NCI-H69 (cell line): ENCODE results near the gene WSCD1.

Source experiments
- DNase-seq: peaks from one replicate; lab custom pipeline; 2025; lab: John Stamatoyannopoulos, UW

WSCD1 gene

DNA sequence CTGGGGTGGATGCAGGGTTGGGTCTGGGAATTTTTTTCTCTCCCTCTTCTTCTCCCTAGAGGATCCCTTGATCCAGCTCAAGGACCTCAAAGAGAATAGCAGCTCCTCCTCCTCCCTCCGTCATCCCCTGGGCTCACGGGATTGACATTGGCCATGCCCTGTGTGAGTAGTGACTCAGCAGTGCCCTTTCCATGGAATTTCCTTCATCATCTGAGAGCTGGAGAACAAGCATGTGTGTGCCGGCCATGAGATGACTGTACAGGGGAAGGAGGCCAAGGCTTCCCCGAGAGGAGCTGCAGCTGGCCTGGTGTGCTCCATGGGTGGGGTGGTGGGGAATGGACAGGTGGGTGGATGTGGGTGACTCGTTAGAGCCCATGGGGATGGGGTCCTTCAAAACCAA, 8.9 kb upstream of the WSCD1 start:
- no peak for DNase-seq

- peak; percentile 82 for DNase-seq
Measured at GRCh38 chr17:6064868-6065267, 5.3 kb upstream of the WSCD1 start.

GRCh38 chr17:6065351-6065750, 4.8 kb upstream of the WSCD1 start:
- no peak for DNase-seq

DNA sequence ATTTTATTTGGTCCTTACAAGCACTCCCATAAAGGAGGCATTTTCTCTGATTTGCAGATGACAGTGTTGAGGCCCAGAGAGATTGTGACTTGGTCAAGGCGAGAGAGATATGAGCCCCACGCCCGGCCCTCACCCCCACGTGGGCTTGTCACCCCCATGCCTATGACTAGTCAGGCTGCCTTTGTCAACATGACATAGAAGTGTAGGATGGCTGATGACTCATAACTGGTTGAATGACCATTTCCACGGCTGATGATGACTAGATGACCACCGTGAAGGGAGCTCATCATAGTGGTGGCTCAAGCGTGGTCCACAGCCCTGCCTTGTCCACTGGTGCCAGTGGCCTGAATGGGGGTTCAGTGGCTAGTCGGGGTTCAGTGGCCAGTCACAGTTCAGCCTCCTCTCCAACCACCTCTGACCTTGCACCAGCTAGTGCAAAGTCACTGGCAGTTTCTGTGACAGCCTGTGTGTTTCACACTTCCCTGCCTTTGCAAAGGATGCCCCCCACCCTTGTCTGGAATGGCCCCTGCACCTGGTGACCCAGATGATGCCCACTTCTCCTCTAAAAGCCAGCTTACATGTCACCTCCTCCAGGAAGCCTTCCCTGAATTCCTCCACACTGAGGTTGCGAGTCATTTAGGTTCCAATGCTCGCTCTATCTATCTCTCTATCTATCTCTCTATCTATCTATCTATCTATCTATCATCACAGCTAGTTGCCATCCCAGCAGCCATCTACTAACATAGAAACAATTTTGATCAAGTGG, 3.8 kb upstream of the WSCD1 start:
- DNase-seq, result no peak

- no peak for DNase-seq
Measured at GRCh38 chr17:6067060-6067459, 3.1 kb upstream of the WSCD1 start.

- peak; percentile 54 for DNase-seq
Measured at GRCh38 chr17:6070430-6070912, 292 bp downstream of the WSCD1 start.

DNA sequence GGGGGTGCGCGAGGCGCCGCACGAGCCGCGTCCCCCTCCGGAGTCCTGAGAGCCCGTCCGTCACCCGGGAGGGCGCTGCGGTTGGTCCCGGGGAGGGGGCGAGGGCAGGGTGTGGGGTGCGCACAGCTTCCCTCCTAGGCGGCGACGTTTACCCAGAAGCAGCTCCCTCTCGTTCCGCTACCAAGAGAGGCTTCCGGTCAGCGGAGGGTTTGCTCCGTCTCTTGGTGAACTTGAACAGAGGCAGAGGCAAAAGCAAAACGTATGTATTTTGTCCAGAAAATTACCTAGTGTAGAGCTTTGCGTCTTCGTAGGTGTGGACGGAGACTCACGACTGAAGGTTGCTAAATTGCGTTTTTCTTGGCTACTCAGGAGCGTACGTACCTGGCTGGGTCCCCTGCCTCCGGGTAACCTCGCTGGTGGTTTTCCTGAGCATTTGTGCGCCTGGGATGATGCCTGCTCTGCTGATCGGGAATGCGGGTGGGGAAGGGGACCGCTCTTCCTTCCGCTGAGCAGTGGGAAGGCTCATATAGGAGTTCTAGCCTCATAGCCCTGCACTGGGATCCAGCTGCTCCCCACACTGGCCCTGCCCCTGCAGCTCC, 833 bp downstream of the WSCD1 start:
- DNase-seq, result peak; percentile 60

DNA sequence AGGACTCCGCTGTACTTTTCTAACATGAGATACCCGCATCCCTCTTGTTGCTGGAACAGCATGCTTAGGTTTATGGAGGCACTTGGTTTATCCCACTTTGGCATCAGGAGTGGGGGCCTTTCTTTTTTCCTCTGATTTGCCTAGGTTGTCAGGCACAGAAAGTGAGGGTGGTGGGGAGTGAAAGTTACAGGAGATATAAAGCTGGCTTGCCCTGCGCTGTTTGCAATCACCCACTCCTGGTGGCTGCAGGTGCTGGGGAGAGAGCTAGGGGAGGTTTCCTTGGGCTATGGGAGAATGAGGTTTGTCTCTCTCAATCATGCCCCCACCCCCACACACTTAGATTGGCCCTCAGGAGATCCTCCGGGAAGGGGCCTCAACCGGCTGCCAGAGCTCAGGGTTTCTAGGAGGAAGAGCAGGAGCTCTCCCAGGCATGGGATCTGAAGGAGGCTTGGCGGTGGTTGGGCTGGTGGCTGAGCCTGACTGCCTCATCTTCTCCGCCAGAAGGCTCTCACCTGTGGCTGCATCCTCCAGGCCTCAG, 1.4 kb downstream of the WSCD1 start:
- DNase-seq, result no peak

DNA sequence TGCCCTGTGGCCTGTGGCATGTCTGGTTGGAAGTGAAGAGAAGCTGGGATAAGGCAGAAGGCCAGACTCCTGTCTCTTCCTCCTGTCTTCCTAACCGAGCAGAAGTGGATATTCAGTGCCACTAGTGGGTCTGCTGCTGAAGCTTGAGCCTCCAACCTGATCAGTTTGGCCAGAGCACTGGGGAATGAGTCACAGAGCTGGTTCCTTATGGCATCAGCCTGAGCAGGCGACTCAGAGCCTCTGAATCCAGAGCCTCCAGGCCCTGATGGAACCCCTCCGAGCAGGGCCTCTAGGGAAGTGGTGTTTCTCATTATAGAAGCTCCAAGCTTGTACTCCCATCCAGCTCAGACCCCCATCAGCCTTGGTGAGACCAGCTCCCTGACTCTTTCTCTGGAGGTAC, 2.0 kb downstream of the WSCD1 start:
- DNase-seq, result no peak

- no peak for DNase-seq
Measured at GRCh38 chr17:6072611-6073010, 2.4 kb downstream of the WSCD1 start.

- DNase-seq, result no peak
Measured at GRCh38 chr17:6073620-6074019, 3.4 kb downstream of the WSCD1 start.

DNA sequence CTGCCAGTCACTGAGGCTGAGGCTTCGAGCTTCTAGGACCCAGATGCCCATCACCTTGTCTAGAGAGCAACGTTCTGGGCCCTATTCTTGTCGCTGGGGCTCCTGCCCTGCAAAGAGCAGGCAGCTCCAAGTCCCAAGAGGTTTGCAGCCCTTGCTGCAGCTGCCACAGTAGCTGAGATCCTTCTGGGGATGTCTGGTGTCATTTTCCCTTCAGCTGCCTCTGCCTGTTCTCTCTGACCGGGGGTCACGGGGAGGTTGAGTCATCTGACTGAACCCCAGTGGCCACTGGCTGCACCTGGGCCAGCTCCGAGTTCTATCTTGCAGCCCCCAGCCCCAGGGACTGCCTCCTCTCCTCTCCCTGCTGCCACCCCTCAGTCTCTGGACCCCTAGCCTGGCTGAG, 4.9 kb downstream of the WSCD1 start:
- DNase-seq, result no peak

DNA sequence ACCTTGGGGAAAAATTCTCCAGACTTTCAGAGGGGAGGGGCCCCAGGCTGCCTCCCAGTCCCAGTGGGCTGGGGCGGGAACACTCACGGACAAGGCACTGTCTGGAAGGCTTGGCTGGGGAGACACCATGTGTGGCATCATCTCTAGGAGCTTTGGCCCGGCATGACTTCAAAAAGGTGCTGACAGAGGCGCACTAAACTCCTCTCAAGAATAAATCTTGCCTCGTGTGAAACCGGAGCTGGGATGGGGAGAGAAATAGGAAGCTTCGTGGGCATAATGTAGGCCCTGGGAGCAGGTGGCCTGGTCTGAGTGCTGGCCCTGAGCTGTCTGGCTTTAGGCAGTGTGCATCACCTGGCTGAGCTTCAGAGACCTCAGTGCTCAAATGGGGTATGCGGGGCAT, 5.7 kb downstream of the WSCD1 start:
- DNase-seq, result no peak

DNA sequence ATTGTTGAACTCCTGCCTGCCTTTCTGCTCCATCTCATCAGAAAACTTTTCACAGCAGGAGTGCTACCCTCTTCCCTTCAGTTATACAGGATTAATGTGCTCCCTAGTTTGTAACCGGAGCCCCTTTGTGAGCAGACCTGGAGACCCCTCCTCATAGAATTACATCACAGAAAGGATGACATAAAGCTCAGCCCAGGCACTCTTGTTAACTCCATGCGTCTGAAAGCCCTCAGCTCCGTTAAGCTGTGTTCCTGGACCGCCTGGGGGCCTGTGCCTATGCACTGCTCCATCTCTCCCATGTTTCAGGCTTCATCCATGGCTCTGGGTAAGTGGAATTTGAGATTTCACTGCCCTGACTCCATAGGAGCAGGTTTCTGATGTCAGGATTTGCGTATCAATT, 7.6 kb downstream of the WSCD1 start:
- no peak for DNase-seq

DNA sequence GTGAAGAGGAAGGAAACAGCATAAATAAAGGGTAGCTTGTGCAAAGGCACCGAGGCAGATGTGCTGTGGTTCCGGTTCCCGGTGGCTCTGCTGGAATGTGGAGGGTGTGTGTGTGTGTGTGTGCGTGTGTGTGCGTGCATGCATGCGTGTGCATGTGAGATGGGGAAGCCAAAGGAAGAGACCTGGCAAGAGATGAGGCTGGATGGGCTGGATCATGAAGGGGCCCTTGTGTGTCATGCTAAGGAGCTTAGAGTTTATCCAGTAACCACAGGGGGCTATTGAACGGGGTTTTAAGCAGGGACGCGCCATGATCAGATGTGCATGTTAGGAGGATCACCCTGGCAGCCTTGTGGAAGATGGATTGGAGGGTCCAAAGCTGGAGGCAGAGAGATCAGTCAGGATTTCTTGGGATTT, 8.3 kb downstream of the WSCD1 start:
- DNase-seq, result no peak

- no peak for DNase-seq
Measured at GRCh38 chr17:6079155-6079888, 9.1 kb downstream of the WSCD1 start.

GRCh38 chr17:6079960-6080359, 9.8 kb downstream of the WSCD1 start:
- no peak for DNase-seq

- no peak for DNase-seq
Measured at GRCh38 chr17:6080711-6081430, 10.7 kb downstream of the WSCD1 start.

- no peak for DNase-seq
Measured at GRCh38 chr17:6082335-6082734, 12.2 kb downstream of the WSCD1 start.

DNA sequence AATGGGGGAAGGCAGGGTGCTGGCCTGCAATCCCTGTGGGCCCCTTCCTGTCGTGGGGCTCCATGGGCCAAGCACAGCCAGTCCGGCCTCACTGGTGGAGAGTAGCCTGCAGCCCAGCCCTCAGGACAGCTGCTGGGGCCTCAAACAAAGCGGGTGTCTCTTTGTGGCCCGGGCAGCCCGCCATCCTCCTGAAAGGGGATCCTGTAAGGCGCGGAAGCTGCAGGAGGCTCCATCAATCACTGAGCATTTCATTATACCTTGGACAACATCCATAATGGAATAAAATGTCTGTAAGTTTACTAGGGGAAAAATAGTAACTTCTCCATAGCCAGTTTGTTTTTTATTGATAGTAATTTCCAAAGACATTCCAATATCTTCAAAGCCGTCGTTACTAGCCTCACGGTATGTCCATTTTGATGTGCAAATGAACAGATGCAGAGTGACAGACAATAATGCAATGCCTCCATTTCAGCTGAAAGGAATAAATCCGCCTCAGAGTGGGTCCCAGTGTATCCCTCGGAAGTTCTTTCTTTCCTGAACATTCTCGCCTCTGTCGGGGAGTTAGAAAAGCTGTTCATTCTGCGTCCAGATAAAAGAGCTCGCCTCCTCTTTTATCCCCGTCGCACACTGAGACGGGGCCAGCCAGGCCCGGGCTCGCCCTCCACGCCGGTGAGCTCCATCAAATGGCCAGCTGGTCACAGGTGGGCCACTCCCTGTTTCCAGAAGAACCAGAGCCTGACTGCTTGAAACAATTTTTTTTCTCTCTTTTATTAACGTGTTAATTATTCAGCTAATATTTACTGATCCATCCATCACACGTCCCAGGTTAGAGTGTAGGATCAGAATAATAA, 14.4 kb downstream of the WSCD1 start:
- DNase-seq, result peak; percentile 57

GRCh38 chr17:6085812-6086211, 15.6 kb downstream of the WSCD1 start:
- DNase-seq, result no peak
